Prostate gland (tissue), 2 donors: ENCODE data around the gene FGF1.

Experiments
- POLR2A ChIP-seq: fragments of 450-650 bp; IDR thresholded peaks from one replicate; pipeline ENCODE4 v1.6.1; 2016; ENCODE audit warnings: antibody characterized with exemption, mild to moderate bottlenecking
- POLR2AphosphoS5 ChIP-seq: sonication (generic); formaldehyde crosslinking; IDR thresholded peaks from one replicate; pipeline ENCODE4 v1.6.1; 2017; ENCODE audit warnings: antibody characterized with exemption
- TF ChIP-seq, protein P1 (sequence below), 4 experiments: fragments of 200-600 bp in 2 of 4; fragments of 450-650 bp in 2 of 4; sonication (generic) in 2 of 4; IDR thresholded peaks; 1 replicate in 3 of 4; 2 replicates in 1 of 4; pipeline ENCODE4 v1.5.1; 2016 to 2019; ENCODE audit warnings: antibody characterized with exemption in 4 of 4, mild to moderate bottlenecking in 2 of 4, moderate library complexity in 2 of 4

DNA sequence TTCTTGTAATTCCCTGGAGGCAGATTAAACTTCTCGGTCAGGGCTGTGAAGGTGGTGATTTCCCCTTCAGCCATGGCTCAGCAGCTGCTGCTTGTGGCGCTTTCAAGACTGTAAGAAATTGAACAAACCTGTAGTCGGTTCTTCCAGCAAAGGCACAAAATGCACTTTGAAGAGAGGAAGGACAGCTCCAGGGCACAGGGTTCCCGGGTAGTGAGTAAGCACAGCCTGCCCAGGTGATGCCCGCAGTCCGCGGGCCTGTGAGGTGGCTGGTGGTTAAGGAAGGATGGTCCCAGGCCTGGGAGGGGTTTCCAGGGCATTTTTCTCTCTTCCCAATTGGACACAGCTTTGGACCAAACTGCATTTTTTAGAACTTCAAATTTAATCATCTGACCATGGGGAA is 71.8 kb downstream of the FGF1 start:
- TF ChIP-seq, protein P1, sequence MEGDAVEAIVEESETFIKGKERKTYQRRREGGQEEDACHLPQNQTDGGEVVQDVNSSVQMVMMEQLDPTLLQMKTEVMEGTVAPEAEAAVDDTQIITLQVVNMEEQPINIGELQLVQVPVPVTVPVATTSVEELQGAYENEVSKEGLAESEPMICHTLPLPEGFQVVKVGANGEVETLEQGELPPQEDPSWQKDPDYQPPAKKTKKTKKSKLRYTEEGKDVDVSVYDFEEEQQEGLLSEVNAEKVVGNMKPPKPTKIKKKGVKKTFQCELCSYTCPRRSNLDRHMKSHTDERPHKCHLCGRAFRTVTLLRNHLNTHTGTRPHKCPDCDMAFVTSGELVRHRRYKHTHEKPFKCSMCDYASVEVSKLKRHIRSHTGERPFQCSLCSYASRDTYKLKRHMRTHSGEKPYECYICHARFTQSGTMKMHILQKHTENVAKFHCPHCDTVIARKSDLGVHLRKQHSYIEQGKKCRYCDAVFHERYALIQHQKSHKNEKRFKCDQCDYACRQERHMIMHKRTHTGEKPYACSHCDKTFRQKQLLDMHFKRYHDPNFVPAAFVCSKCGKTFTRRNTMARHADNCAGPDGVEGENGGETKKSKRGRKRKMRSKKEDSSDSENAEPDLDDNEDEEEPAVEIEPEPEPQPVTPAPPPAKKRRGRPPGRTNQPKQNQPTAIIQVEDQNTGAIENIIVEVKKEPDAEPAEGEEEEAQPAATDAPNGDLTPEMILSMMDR (IDR thresholded peaks at IDR 0.05) = no peak
- TF ChIP-seq POLR2A = no peak
- no peak for TF ChIP-seq POLR2AphosphoS5
